Measurements from ENCODE around the gene DRGX.

GRCh38 chr10:49330127-49330665 is 65.7 kb downstream of the DRGX start:
- TF ChIP-seq BHLHE40 (IDR thresholded peaks at IDR 0.05; ENCODE audit: borderline replicate concordance) = no peak
- no peak for TF ChIP-seq HDGF (IDR thresholded peaks at IDR 0.05; ENCODE audit: borderline replicate concordance)
- TF ChIP-seq TARDBP (IDR thresholded peaks at IDR 0.05) = no peak
- TF ChIP-seq FOXA1 (IDR thresholded peaks at IDR 0.05) = no peak
- TF ChIP-seq SP1 (IDR thresholded peaks at IDR 0.05) = no peak
- no peak for TF ChIP-seq ELF4 (IDR thresholded peaks at IDR 0.05)

Data from HEK293T (cell line).